ENCODE data around the gene VCAN.

DNA sequence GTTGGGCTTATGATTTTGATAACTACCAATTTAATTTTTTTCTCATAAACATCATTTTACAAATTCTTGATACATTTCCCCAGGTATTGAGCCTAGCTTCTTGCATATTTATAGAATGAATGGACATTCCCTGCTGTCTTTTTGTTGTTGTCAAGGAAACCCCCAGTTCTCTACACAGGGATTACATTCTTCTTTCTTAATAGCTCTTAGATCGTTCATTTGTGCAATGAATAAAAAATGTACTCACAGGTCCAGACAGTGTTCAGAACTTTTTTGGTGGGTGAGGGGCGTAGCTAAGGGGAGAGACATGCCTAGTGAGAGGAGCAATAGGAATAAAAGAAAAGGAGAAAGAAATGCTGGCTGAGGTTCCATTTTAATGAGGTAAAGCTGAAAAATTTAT, 58.6 kb downstream of the VCAN start:
- TF ChIP-seq RNF2 (IDR thresholded peaks at IDR 0.05; ENCODE audit: borderline replicate concordance, low read depth), result no peak
- no peak for TF ChIP-seq REST (IDR thresholded peaks at IDR 0.05)
- no peak for TF ChIP-seq POLR2A (IDR thresholded peaks at IDR 0.05; ENCODE audit: low read length)
- no peak for TF ChIP-seq HDAC2 (IDR thresholded peaks at IDR 0.05)
- TF ChIP-seq CTCF (IDR thresholded peaks at IDR 0.05), result no peak
- TF ChIP-seq FOSL2 (IDR thresholded peaks at IDR 0.05), result no peak
- no peak for TF ChIP-seq FOSL2 (CRISPR knock-in tag; IDR thresholded peaks at IDR 0.05)
- TF ChIP-seq MYC (IDR thresholded peaks at IDR 0.05; ENCODE audit: borderline replicate concordance, low read length), result no peak
- TF ChIP-seq, protein P1, sequence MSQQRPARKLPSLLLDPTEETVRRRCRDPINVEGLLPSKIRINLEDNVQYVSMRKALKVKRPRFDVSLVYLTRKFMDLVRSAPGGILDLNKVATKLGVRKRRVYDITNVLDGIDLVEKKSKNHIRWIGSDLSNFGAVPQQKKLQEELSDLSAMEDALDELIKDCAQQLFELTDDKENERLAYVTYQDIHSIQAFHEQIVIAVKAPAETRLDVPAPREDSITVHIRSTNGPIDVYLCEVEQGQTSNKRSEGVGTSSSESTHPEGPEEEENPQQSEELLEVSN (IDR thresholded peaks at IDR 0.05; ENCODE audit: borderline replicate concordance, low read depth), result no peak
- TF ChIP-seq BHLHE40 (IDR thresholded peaks at IDR 0.05; ENCODE audit: low read depth, low read length), result no peak
